Activated CD4-positive, alpha-beta T cell treated with anti-CD3 and anti-CD28 coated beads for 36 hours (primary cell): ENCODE results near the gene SYNDIG1. TPM values are rescaled to one million over a fixed set of nuclear protein-coding genes. Genes with fewer than 3 reads are reported as not detected.

Source experiments
- ATAC-seq: fragments of 200-7000 bp; cut with Tn5 transposase; one replicate; pipeline ENCODE4 v1.10.0; 2021; ENCODE audit warnings: mild to moderate bottlenecking, moderate library complexity
- CTCF ChIA-PET: fragments of 350-600 bp; sonication (Branson Sonifier 250); formaldehyde crosslinking; loops from one replicate; lab custom pipeline; 2021; ENCODE audit warnings: antibody characterized with exemption; lab: Charles Lee
- POLR2A ChIA-PET: fragments of 350-600 bp; sonication (Branson Sonifier 250); formaldehyde crosslinking; loops from one replicate; lab custom pipeline; 2021; ENCODE audit warnings: antibody characterized with exemption, inconsistent platforms; lab: Charles Lee
- DNase-seq: peaks from one replicate; pipeline ENCODE4 v3.0.0-alpha.2; 2020
- H3K27ac Mint-ChIP-seq: one replicate; pipeline ENCODE4 v1.8.0; 2021; ENCODE audit warnings: mixed read lengths
- H3K27me3 Mint-ChIP-seq: one replicate; pipeline ENCODE4 v1.8.0; 2021; ENCODE audit warnings: mixed read lengths
- H3K36me3 Mint-ChIP-seq: one replicate; pipeline ENCODE4 v1.8.0; 2021; ENCODE audit warnings: low read depth, mixed read lengths
- H3K4me1 Mint-ChIP-seq: one replicate; pipeline ENCODE4 v1.8.0; 2021; ENCODE audit warnings: mixed read lengths
- H3K4me3 Mint-ChIP-seq: one replicate; pipeline ENCODE4 v1.8.0; 2021; ENCODE audit warnings: mild to moderate bottlenecking, moderate library complexity, mixed read lengths
- H3K9me3 Mint-ChIP-seq: one replicate; pipeline ENCODE4 v1.8.0; 2021; ENCODE audit warnings: low read depth, mixed read lengths
- intact Hi-C, 2 experiments: fragments of 100-400 bp; cut with DNase I in 1 of 2; cut with micrococcal nuclease in 1 of 2; formaldehyde crosslinking; loops; one replicate each; pipeline versions ENCODE4 v1.14.2 to v1.15.1; 2022 to 2024; cut with DNase I, micrococcal nuclease
- total RNA-seq, 2 experiments: library from RNA; stranded (reverse); gene quantifications; one replicate each; pipeline ENCODE4 v1.2.3, GENCODE V29; 2021

SYNDIG1 gene
- total RNA-seq, 2 experiments from 2014 or later, result not detected

GRCh38 chr20:24585796-24586522, 116.5 kb downstream of the SYNDIG1 start:
- DNase-seq (no peak), ATAC-seq (no peak)
- no peaks in the 10 kb centered on the region for H3K27me3 Mint-ChIP-seq
- CTCF ChIA-PET, result no interaction called here
- no peak overlapping the region for H3K4me3 Mint-ChIP-seq
- H3K9me3 Mint-ChIP-seq, result no peaks in the 10 kb centered on the region
- H3K27ac Mint-ChIP-seq, result no peak overlapping the region
- H3K36me3 Mint-ChIP-seq, result no peaks in the 10 kb centered on the region
- intact Hi-C loops, result no loop called here
- H3K4me1 Mint-ChIP-seq, result no peaks in the 10 kb centered on the region
- POLR2A ChIA-PET, result no interaction called here

- no peak for ATAC-seq
- intact Hi-C loops, result no loop called here
- no peak overlapping the region for H3K27ac Mint-ChIP-seq
- H3K27me3 Mint-ChIP-seq, result no peaks in the 10 kb centered on the region
- no peaks in the 10 kb centered on the region for H3K36me3 Mint-ChIP-seq
- no peaks in the 10 kb centered on the region for H3K4me1 Mint-ChIP-seq
- no peaks in the 10 kb centered on the region for H3K9me3 Mint-ChIP-seq
- ChIA-PET CTCF (no interaction called here), POLR2A (no interaction called here)
- no peak for DNase-seq
- no peak overlapping the region for H3K4me3 Mint-ChIP-seq
Observed at GRCh38 chr20:24586523-24586840, 117.1 kb downstream of the SYNDIG1 start.

DNA sequence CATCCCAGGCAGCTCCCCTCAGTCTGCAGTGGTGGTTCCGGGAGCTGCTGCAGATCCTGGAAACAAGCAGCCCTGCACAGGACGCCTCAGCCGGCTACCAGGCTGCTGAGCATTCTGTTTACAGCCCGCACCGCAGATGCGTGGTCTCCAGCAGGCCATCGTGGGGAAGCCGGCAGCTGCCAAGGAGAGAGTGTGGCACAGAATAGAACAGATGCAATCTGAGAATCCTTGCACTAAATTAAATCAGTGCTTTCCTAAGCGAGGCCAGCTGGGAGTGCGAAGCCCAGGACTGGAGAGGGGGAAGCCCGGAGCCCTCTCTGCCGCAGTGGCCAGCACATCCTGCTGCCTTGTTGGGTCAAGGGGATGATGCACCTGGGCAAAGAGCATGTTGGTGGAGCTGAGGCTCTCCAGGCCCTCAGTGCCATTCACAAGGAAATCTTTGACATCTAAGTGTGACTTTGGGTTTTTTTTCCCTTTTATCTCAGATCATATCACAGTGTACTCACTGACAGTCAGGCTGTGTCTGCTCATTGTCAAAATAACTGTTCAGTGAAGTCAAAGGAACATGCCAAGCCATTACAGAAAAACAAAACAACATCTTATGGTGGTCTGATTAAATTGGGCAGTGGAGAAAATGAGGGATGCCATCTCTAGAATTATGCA, 118.1 kb downstream of the SYNDIG1 start:
- POLR2A ChIA-PET, result interaction anchor here (0.7 kb wide), 1 partner anchor 503 kb away, joined by 5 read pairs; no protein-coding TSS in a partner anchor
- no peak for ATAC-seq

DNA sequence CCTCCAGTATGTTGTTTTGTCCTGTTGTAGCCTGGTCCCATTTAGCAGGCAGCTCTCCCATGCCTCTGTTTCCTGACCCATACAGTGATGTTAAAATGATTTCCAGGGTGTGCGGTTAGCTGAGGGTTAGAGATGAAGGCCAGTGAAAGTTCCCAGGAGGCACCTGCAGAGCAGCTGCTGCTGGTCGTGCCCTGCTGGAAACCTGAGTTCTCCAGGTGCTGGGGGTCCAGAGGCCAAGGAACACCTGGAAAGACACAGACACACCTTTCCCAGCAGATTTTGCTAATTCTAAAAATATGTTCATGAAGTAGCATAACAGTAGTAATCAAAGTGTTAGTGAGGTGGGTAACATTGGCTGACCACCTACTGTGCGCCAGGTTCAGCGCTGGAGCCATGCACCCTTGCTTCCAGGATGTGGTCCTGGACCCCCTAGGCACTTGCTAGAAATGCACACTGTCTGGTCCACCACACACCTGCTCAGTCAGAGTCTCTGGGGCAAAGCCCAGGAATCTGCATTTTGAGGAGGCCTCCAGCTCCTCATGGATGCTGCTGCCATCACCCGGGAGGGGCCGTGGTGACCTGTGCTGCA, 118.7 kb downstream of the SYNDIG1 start:
- POLR2A ChIA-PET, result no interaction called here
- no peak for DNase-seq
- H3K4me1 Mint-ChIP-seq, result no peaks in the 10 kb centered on the region
- CTCF ChIA-PET, result no interaction called here
- H3K36me3 Mint-ChIP-seq, result no peaks in the 10 kb centered on the region
- no peaks in the 10 kb centered on the region for H3K9me3 Mint-ChIP-seq
- H3K4me3 Mint-ChIP-seq, result no peak overlapping the region
- intact Hi-C loops, result no loop called here
- no peaks in the 10 kb centered on the region for H3K27me3 Mint-ChIP-seq
- no peak for ATAC-seq
- H3K27ac Mint-ChIP-seq, result no peak overlapping the region

More for the DNA sequence above, 118.1 kb downstream of the SYNDIG1 start:
- H3K4me3 Mint-ChIP-seq, result no peak overlapping the region
- intact Hi-C loops, result no loop called here
- no peaks in the 10 kb centered on the region for H3K9me3 Mint-ChIP-seq
- no peaks in the 10 kb centered on the region for H3K4me1 Mint-ChIP-seq
- H3K27ac Mint-ChIP-seq, result no peak overlapping the region
- no peaks in the 10 kb centered on the region for H3K27me3 Mint-ChIP-seq
- H3K36me3 Mint-ChIP-seq, result no peaks in the 10 kb centered on the region
- no peak for DNase-seq
- CTCF ChIA-PET, result no interaction called here

- Mint-ChIP-seq H3K27me3 (no peaks in the 10 kb centered on the region), H3K27ac (no peak overlapping the region), H3K4me1 (no peaks in the 10 kb centered on the region), H3K4me3 (no peak overlapping the region), H3K36me3 (no peaks in the 10 kb centered on the region), H3K9me3 (no peaks in the 10 kb centered on the region)
- ChIA-PET CTCF (no interaction called here), POLR2A (no interaction called here)
- ATAC-seq (no peak), DNase-seq (no peak)
- intact Hi-C loops, result no loop called here
Observed at GRCh38 chr20:24588725-24589340, 119.4 kb downstream of the SYNDIG1 start.

DNA sequence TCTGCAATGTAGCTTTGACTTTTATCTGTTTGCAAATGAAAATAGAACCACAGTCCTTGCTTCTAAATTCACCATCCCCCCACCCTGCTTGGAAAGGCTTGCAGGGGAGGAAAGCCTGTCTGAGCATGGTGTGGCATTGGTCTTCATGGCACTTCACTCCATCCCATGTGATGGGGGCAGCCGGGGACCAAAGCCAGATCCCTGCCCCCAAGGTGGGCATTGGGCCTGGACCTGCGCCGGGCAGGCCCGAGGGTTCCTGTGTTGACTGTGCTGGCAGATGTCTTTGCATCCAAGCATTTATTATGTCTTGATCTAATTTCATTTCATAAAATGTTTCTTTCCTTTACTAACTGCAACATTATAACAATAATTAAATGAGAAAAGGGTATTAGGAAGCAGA, 120.0 kb downstream of the SYNDIG1 start:
- no peak overlapping the region for H3K4me3 Mint-ChIP-seq
- H3K36me3 Mint-ChIP-seq, result no peaks in the 10 kb centered on the region
- ATAC-seq, result no peak
- intact Hi-C loops, result no loop called here
- H3K27me3 Mint-ChIP-seq, result no peaks in the 10 kb centered on the region
- ChIA-PET POLR2A (no interaction called here), CTCF (no interaction called here)
- no peaks in the 10 kb centered on the region for H3K4me1 Mint-ChIP-seq
- no peaks in the 10 kb centered on the region for H3K9me3 Mint-ChIP-seq
- no peak for DNase-seq
- H3K27ac Mint-ChIP-seq, result no peak overlapping the region

GRCh38 chr20:24589815-24590177, 120.4 kb downstream of the SYNDIG1 start:
- ChIA-PET CTCF (no interaction called here), POLR2A (no interaction called here)
- no peaks in the 10 kb centered on the region for H3K36me3 Mint-ChIP-seq
- H3K27ac Mint-ChIP-seq, result no peak overlapping the region
- intact Hi-C loops, result no loop called here
- no peaks in the 10 kb centered on the region for H3K9me3 Mint-ChIP-seq
- H3K4me1 Mint-ChIP-seq, result no peaks in the 10 kb centered on the region
- no peak for ATAC-seq
- DNase-seq, result no peak
- H3K27me3 Mint-ChIP-seq, result no peaks in the 10 kb centered on the region
- H3K4me3 Mint-ChIP-seq, result no peak overlapping the region

GRCh38 chr20:24590178-24590982, 121.0 kb downstream of the SYNDIG1 start:
- intact Hi-C loops, result no loop called here
- DNase-seq (no peak), ATAC-seq (no peak)
- no peaks in the 10 kb centered on the region for H3K36me3 Mint-ChIP-seq
- H3K27ac Mint-ChIP-seq, result no peak overlapping the region
- no peaks in the 10 kb centered on the region for H3K9me3 Mint-ChIP-seq
- no peak overlapping the region for H3K4me3 Mint-ChIP-seq
- no peaks in the 10 kb centered on the region for H3K4me1 Mint-ChIP-seq
- H3K27me3 Mint-ChIP-seq, result no peaks in the 10 kb centered on the region
- CTCF ChIA-PET, result no interaction called here
- POLR2A ChIA-PET, result no interaction called here

DNA sequence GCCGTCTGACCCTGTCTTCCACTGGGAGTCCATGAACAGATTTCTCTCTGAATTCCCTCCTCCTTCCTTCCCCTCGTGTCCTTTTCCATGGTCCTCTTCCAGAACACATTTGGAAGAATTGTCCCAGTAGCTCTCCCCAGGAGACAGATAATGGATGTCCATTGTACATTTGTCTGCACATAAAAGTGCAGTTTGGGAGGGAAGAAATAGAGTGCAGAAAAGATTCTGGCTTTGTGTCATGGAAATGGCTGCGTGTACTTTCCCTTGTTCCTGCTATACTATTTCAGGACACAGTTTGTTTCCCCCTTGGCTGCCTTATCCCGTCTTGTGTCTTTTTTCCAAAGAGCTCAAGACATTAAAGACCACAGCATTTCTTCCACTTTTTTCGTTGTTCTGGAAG, 127.6 kb downstream of the SYNDIG1 start:
- Mint-ChIP-seq H3K36me3 (no peaks in the 10 kb centered on the region), H3K27ac (no peak overlapping the region), H3K27me3 (peaks cover 3% of the 10 kb centered on the region), H3K4me3 (no peak overlapping the region), H3K9me3 (peaks cover 13% of the 10 kb centered on the region), H3K4me1 (no peaks in the 10 kb centered on the region)
- CTCF ChIA-PET, result no interaction called here
- DNase-seq, result no peak
- intact Hi-C loops, result no loop called here
- no peak for ATAC-seq
- POLR2A ChIA-PET, result no interaction called here

GRCh38 chr20:24598346-24598745, 128.9 kb downstream of the SYNDIG1 start:
- Mint-ChIP-seq H3K4me3 (no peak overlapping the region), H3K36me3 (no peaks in the 10 kb centered on the region), H3K27me3 (peaks cover 3% of the 10 kb centered on the region), H3K9me3 (peaks cover 15% of the 10 kb centered on the region), H3K4me1 (no peaks in the 10 kb centered on the region), H3K27ac (no peak overlapping the region)
- intact Hi-C loops, result no loop called here
- CTCF ChIA-PET, result no interaction called here
- DNase-seq (no peak), ATAC-seq (no peak)
- POLR2A ChIA-PET, result no interaction called here

- no peak overlapping the region for H3K27ac Mint-ChIP-seq
- POLR2A ChIA-PET, result no interaction called here
- H3K4me3 Mint-ChIP-seq, result no peak overlapping the region
- no peaks in the 10 kb centered on the region for H3K4me1 Mint-ChIP-seq
- peaks cover 15% of the 10 kb centered on the region for H3K9me3 Mint-ChIP-seq
- H3K36me3 Mint-ChIP-seq, result no peaks in the 10 kb centered on the region
- CTCF ChIA-PET, result no interaction called here
- ATAC-seq, result no peak
- peaks cover 3% of the 10 kb centered on the region for H3K27me3 Mint-ChIP-seq
- no peak for DNase-seq
- intact Hi-C loops, result no loop called here
Observed at GRCh38 chr20:24598996-24599395, 129.6 kb downstream of the SYNDIG1 start.
